Keratinocyte (primary cell): ENCODE results near the gene NAP1L5.

Experiments used
- EZH2 ChIP-seq: IDR thresholded peaks from one replicate; pipeline ENCODE4 v1.6.1; 2012; ENCODE audit warnings: inconsistent platforms, mild to moderate bottlenecking, low read length, moderate library complexity
- TF ChIP-seq, protein P1 (sequence below), 3 experiments: IDR thresholded peaks in 1 of 3; conservative IDR thresholded peaks in 1 of 3; optimal IDR thresholded peaks in 1 of 3; 2 replicates in 2 of 3; 3 replicates in 1 of 3; pipeline versions ENCODE3 to v1.5.1; 2011; ENCODE audit warnings: low read length in 3 of 3, mild to moderate bottlenecking in 3 of 3, moderate library complexity in 2 of 3, control low read depth in 1 of 3, inconsistent platforms in 1 of 3; ENCODE audit not compliant: insufficient read depth in 2 of 3; ENCODE audit errors: extremely low read depth in 1 of 3

- TF ChIP-seq, protein P1, sequence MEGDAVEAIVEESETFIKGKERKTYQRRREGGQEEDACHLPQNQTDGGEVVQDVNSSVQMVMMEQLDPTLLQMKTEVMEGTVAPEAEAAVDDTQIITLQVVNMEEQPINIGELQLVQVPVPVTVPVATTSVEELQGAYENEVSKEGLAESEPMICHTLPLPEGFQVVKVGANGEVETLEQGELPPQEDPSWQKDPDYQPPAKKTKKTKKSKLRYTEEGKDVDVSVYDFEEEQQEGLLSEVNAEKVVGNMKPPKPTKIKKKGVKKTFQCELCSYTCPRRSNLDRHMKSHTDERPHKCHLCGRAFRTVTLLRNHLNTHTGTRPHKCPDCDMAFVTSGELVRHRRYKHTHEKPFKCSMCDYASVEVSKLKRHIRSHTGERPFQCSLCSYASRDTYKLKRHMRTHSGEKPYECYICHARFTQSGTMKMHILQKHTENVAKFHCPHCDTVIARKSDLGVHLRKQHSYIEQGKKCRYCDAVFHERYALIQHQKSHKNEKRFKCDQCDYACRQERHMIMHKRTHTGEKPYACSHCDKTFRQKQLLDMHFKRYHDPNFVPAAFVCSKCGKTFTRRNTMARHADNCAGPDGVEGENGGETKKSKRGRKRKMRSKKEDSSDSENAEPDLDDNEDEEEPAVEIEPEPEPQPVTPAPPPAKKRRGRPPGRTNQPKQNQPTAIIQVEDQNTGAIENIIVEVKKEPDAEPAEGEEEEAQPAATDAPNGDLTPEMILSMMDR (optimal IDR thresholded peaks at IDR 0.05 in 1 of 3, IDR thresholded peaks at IDR 0.05 in 1 of 3, conservative IDR thresholded peaks at IDR 0.05 in 1 of 3; ENCODE audit: extremely low read depth in 1 of 3, insufficient read depth in 2 of 3, low read length in 3 of 3) = no peak
- TF ChIP-seq EZH2 = no peak
Observed at GRCh38 chr4:88734403-88734949, 36.8 kb upstream of the NAP1L5 start.
